Stimulated activated CD8-positive, alpha-beta memory T cell treated with anti-CD3 and anti-CD28 coated beads, Interleukin-12 subunit alpha, Interleukin-12 subunit beta, amount 100 ng/mL, for 4 hours (primary cell): Measurements from ENCODE around the gene PLCH1.

Experiments used
- DNase-seq: peaks from one replicate; pipeline ENCODE4 v3.0.0-alpha.2; 2020; ENCODE audit warnings: low read depth

The PLCH1 gene

DNA sequence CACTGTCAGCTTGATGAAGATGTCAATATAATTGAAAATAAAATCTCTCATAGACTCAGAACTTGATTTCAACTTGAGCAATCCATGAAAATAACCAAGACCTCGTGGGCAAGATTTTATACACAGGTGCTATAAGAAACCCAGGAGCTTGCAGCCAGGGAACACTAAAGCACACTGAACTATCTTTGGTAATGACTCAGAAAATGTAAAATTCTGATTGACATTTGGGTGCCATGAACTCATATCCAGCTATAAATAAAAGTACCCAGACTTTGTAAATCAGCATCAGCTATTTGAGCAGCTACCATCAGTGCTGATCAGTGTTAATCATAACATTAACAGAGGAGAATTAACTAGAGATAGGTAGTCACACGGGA lies 61.5 kb downstream of the PLCH1 start:
- no peak for DNase-seq

DNA sequence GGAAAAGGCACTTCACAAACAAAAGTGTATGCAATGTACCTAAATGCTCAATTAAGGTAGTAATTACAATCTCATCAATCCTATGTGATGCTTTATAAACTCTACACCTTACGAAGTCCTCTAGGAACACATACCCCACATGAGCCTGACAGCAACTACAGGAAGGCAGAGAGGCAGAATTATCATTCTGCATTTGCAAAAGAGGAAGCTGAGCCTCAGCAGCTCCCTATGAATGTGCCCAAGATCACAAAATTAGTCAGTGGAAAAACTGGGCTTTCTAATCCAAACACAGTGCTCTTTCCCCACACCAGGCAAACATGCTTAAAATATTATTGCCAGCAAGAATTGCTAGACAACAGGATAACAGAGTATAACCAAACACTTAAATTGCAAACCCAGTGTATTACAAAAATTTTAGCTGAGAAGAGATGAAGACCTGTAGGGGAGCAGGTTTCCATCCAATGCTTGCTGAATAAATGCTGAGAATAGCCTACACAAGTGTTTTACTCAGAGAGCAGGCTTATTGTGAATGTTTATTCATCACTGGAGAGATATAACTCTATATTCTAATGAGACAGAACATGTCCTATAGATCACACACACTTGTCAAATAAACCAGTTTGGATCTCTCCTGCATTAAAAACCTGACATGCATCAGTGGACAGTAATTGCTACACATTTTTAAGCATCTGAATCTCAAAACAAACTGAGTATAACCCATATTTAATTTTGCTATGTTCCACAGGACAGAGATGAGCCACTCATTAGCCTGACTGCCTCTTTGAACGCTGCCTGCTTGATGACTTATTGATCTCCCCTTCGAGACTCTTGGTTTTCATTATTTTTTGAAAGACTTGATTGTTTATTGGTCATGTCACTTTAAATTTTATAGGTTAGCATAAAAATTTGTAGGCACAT lies 62.2 kb downstream of the PLCH1 start:
- DNase-seq, result no peak

DNA sequence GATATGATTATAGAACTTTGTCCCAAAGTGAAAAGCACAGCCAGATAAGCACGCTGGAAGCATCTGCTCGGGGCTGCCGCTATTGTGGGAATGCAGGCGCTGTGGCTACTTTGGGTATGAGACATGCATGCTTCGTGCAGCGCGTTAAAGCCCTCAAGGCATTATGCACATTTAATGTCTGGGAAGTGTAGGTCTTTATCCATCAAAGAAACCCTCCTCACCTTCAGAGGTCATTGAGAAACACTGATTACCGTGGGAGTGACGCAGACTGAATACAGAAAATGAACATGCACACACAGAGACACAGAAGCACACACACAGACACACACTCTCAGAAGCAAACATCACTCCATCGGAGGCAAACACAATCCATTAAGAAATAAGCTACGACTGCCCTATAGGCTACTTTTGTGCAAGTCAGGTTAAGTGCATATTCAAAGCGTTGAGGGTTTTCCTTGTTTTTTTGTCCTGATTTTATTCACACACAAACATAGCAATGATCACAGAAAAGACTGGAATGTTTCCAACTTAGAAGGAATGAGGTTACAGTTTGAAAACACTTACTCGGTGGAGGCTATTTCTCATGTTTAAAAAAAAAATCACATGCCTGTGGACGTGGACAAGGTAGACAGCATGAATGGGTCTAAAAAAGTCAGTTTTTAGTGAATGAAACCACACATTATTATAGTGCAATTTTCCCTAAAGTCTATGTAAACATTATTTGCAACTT lies 68.5 kb downstream of the PLCH1 start:
- no peak for DNase-seq

- DNase-seq, result no peak
Observed at GRCh38 chr3:155675094-155675493, 69.8 kb downstream of the PLCH1 start.

GRCh38 chr3:155673421-155673820 lies 71.5 kb downstream of the PLCH1 start:
- DNase-seq, result no peak

DNA sequence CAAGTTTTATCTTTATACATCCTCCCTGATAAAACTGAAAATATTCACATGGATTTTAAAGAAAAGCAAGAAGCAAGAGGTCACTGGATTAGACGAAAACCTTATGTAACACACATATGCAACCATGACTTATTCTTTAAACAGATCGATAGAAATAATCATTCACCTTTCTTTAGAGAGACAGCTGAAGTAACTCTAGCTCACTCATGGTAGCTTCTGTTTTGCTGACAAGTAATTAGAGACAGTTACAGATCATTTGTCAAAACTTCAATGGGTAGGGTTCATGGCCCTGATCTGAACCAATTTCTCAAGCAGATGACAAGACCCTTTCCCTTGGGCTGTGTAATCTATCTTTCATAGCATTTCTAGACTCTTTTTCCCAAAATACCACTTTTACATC lies 74.5 kb downstream of the PLCH1 start:
- DNase-seq, result no peak

- no peak for DNase-seq
Observed at GRCh38 chr3:155667988-155668387, 76.9 kb downstream of the PLCH1 start.

- no peak for DNase-seq
Observed at GRCh38 chr3:155664925-155665695, 79.8 kb downstream of the PLCH1 start.

GRCh38 chr3:155663467-155664212 lies 81.2 kb downstream of the PLCH1 start:
- DNase-seq, result no peak

DNA sequence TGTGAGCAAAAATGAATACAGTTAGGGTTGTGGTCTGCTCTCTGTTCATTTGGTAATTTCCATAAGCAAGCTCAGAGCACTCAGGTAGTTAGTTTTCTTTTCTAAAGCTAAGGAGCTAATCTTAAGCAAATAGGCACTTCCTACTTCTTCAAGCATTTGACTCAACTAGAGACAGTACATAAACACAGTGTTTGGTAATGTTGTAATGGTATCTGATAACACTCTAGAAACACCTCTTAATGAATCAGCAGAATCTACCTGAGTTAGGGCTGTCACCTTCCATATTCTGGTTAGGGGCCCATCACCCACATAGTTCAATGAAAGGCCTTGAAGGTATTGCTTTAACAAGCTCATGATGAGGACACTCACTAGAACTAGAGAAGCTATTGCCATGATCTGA lies 83.1 kb downstream of the PLCH1 start:
- DNase-seq, result no peak

- DNase-seq, result no peak
Observed at GRCh38 chr3:155661042-155661441, 83.8 kb downstream of the PLCH1 start.

DNA sequence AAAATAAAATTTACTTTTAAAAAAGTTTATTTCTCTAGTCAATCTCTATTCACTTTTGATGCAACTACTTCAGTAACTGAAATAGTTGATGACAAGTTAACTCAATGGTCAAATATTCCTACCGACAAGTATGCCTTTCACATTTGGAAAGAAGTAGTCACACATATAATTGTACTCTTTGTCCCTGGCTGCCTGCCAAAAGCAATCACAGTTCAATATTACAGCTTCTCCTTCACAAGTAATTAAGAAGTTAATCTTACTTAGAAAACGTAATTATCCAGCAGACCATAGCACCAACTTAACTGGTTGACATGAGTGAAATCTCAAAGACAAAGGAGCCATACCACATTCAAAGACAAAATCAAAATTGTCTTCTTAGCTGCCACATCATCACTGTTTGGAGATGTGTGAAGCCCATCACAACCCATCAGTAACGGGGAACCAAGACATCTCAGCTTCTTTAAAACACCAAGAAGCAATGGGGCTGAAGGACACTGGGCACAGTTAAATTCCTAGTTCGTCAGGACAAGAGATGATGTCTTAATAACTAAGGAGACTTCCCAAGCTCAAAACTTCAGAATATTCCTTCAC lies 86.1 kb downstream of the PLCH1 start:
- no peak for DNase-seq

DNA sequence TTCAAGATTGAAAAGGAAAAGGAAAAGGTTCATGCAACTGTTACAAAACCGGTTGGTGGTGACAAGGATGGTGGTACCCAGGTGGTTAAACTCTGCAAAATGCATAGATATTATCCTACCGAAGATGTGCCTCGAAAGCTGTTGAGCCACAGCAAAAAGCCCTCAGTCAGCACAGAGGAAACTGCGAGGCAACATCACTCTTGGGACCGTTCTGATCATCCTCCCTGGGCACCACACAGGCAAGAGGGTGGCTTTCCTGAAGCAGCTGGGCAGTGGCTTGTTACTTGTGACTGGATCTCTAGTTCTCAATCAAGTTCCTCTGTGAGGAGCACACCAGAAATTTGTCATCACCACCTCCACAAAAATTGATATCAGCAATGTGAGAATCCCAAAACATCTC lies 86.9 kb downstream of the PLCH1 start:
- no peak for DNase-seq

- no peak for DNase-seq
Observed at GRCh38 chr3:155657161-155657560, 87.7 kb downstream of the PLCH1 start.

- no peak for DNase-seq
Observed at GRCh38 chr3:155656466-155656865, 88.4 kb downstream of the PLCH1 start.

DNA sequence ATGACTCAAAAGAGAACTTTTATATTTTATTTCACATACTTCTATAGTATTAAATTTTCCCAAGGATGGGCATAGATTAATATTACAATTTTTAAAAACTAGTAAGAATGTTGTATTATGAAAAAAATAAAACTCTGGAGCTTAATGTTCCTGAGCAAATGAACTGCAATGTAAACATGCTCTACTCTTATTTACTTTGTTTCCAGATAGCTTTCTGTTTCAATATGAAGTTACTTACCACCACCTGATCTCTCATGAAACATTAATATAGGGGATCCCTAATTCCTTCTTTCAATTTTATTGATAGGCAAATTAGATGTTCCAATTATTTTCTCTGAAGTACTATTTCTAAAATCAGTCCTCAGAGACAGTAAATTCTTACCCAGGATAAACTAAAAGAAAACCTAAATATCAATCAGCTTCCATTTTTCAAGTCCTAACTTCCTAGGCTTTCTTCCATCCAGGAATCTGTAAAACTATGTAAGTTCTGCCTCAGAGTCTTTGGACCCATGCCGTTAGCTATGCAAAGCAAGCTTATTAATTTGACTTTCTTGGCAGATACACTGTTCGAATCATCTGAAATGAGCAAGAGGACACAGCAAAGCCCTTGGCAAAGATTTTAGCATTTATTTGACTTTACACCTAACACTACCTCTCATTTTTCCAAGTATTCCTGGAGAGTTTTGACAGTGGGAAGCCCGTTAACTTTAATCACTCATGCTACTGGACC lies 93.2 kb downstream of the PLCH1 start:
- DNase-seq, result no peak

DNA sequence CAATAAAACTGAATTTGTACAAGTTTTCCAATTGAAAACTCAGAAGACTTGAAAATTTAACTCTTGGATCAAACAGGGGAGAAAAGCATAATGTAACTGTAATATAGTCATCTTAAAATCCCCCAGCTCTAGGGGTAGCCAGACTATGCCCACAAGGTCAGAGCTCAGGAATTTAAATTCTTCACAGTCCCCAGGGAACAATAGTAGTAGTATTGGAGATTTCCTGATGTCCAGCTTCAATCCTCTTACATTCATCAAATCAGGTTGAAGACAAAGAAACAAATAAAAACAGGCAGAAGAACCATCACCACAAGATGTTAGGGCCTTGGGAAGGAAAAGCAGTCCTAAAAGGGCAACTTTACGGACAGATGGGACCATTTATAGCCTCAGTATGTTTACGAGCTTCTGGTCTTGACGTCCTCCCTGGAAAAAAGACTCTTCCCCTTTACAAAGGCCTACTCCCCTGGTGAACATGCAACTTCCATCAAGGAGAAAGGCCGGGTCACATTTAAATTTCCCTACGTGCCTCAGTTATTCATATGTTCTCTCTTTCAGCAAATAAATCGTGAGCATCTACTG lies 96.8 kb downstream of the PLCH1 start:
- DNase-seq, result no peak

- DNase-seq, result no peak
Observed at GRCh38 chr3:155647206-155647605, 97.7 kb downstream of the PLCH1 start.

GRCh38 chr3:155646669-155647068 lies 98.2 kb downstream of the PLCH1 start:
- no peak for DNase-seq

GRCh38 chr3:155646128-155646527 lies 98.7 kb downstream of the PLCH1 start:
- no peak for DNase-seq
